H1 (cell line): ENCODE data around the gene UBAP2. TPM values are rescaled to one million over a fixed set of nuclear protein-coding genes. Genes with fewer than 3 reads are reported as not detected.

Experiments used
- CTCF ChIA-PET: fragments of 300-600 bp; sonication (Branson Sonifier 250); formaldehyde crosslinking; loops from one replicate; lab custom pipeline; 2021; ENCODE audit not compliant: partially characterized antibody; lab: Charles Lee
- POLR2A ChIA-PET: fragments of 300-600 bp; sonication (Branson Sonifier 250); formaldehyde crosslinking; loops from one replicate; lab custom pipeline; 2021; ENCODE audit warnings: inconsistent platforms; ENCODE audit not compliant: partially characterized antibody; lab: Charles Lee
- DNase-seq, 2 experiments: peaks; one replicate each; pipeline versions ENCODE4 v3.0.0 to v3.0.0-alpha.2; 2010 to 2022; ENCODE audit warnings: low spot score in 2 of 2, low read depth in 1 of 2, mixed read lengths in 1 of 2
- FAIRE-seq: peaks from 2 replicates; lab custom pipeline; 2011; peaks lifted over from hg19 to GRCh38; lab: Jason Lieb, UNC
- H2AFZ ChIP-seq: 2 replicates; pipeline ENCODE4 v1.8.1; 2012; ENCODE audit warnings: low read length, inconsistent platforms
- H2AK5ac ChIP-seq: 2 replicates; pipeline ENCODE4 v1.6.1; 2013; ENCODE audit warnings: low read depth, low read length
- H2BK120ac ChIP-seq: replicated peaks from 2 replicates; pipeline ENCODE3; 2013; ENCODE audit warnings: low read depth, low read length, inconsistent platforms
- H2BK12ac ChIP-seq: 2 replicates; pipeline ENCODE4 v1.6.1; 2013; ENCODE audit warnings: low read depth, low read length
- H2BK15ac ChIP-seq: 2 replicates; pipeline ENCODE4 v1.6.1; 2013; ENCODE audit warnings: low read length
- H2BK20ac ChIP-seq: 2 replicates; pipeline ENCODE4 v1.6.1; 2013; ENCODE audit warnings: low read length
- H2BK5ac ChIP-seq: 2 replicates; pipeline ENCODE4 v1.6.1; 2013; ENCODE audit warnings: low read depth, low read length
- H3K14ac ChIP-seq: 2 replicates; pipeline ENCODE4 v1.6.1; 2013; ENCODE audit warnings: inconsistent platforms; ENCODE audit not compliant: insufficient read length
- H3K18ac ChIP-seq: 2 replicates; pipeline ENCODE4 v1.6.1; 2013; ENCODE audit warnings: low read length; ENCODE audit errors: extremely low read depth
- H3K23ac ChIP-seq: 2 replicates; pipeline ENCODE4 v1.6.1; 2013; ENCODE audit warnings: inconsistent platforms; ENCODE audit not compliant: insufficient read length
- H3K23me2 ChIP-seq: 2 replicates; pipeline ENCODE4 v1.6.1; 2013; ENCODE audit warnings: low read depth, low read length
- H3K27ac ChIP-seq: 2 replicates; pipeline ENCODE4 v1.6.1; 2011; ENCODE audit warnings: low read depth, low read length, inconsistent platforms
- H3K27me3 ChIP-seq, 4 experiments: replicated peaks in 1 of 4; 1 replicate in 1 of 4; 2 replicates in 3 of 4; pipeline versions ENCODE4 v1.6.1 to v1.8.1; 2011 to 2013; ENCODE audit warnings: low read length in 3 of 4, mild to moderate bottlenecking in 3 of 4, inconsistent platforms in 2 of 4, mixed read lengths in 2 of 4, moderate library complexity in 1 of 4; ENCODE audit not compliant: control insufficient read depth in 3 of 4, insufficient read depth in 3 of 4; ENCODE audit errors: extremely low read depth in 1 of 4
- H3K36me3 ChIP-seq, 4 experiments: 2 replicates each; pipeline versions ENCODE4 v1.6.1 to v1.8.1; 2011 to 2013; ENCODE audit warnings: mild to moderate bottlenecking in 4 of 4, low read length in 3 of 4, moderate library complexity in 2 of 4, control low read depth in 1 of 4, inconsistent platforms in 1 of 4; ENCODE audit not compliant: insufficient read depth in 4 of 4, control insufficient read depth in 2 of 4
- H3K4ac ChIP-seq: replicated peaks from 2 replicates; pipeline ENCODE3; 2013; ENCODE audit warnings: low read length, low read depth, mixed read lengths, inconsistent platforms; ENCODE audit not compliant: insufficient read length
- H3K4me1 ChIP-seq, 4 experiments: replicated peaks in 1 of 4; 1 replicate in 1 of 4; 2 replicates in 3 of 4; pipeline versions ENCODE4 v1.6.1 to v1.8.1; 2011 to 2013; ENCODE audit warnings: low read length in 3 of 4, inconsistent platforms in 2 of 4, mixed read lengths in 1 of 4; ENCODE audit not compliant: insufficient read depth in 4 of 4, control insufficient read depth in 3 of 4
- H3K4me2 ChIP-seq, 2 experiments: 2 replicates each; pipeline versions ENCODE4 v1.6.1 to v1.8.1; 2011 to 2013; ENCODE audit warnings: low read depth in 2 of 2, low read length in 2 of 2, control low read depth in 1 of 2, inconsistent platforms in 1 of 2, mild to moderate bottlenecking in 1 of 2; ENCODE audit not compliant: insufficient read depth in 1 of 2
- H3K4me3 ChIP-seq, 4 experiments: fragments of 200-600, 300-600 bp in 1 of 4; sonication (generic), shearing (Covaris generic), sonication (Bioruptor Twin) in 1 of 4; 2 replicates each; pipeline versions ENCODE4 v1.5.1 to v1.8.1; 2011 to 2016; ENCODE audit warnings: low read length in 4 of 4, low read depth in 3 of 4, control low read depth in 2 of 4, inconsistent platforms in 2 of 4, mild to moderate bottlenecking in 2 of 4, mixed read lengths in 1 of 4, moderate library complexity in 1 of 4; ENCODE audit not compliant: insufficient read depth in 2 of 4; ENCODE audit errors: extremely low read depth in 1 of 4
- H3K56ac ChIP-seq: replicated peaks from 2 replicates; pipeline ENCODE3; 2013; ENCODE audit warnings: low read depth, mild to moderate bottlenecking, mixed read lengths, low read length, inconsistent platforms; ENCODE audit not compliant: insufficient read length
- H3K79me1 ChIP-seq: 2 replicates; pipeline ENCODE4 v1.6.1; 2013; ENCODE audit warnings: low read depth, low read length, control low read depth
- H3K79me2 ChIP-seq, 2 experiments: 2 replicates each; pipeline versions ENCODE4 v1.6.1 to v1.8.1; 2012 to 2013; ENCODE audit warnings: low read length in 2 of 2, mild to moderate bottlenecking in 2 of 2, inconsistent platforms in 1 of 2; ENCODE audit not compliant: insufficient read depth in 2 of 2, control insufficient read depth in 1 of 2
- H3K9ac ChIP-seq, 4 experiments: replicated peaks in 1 of 4; 1 replicate in 1 of 4; 2 replicates in 3 of 4; pipeline versions ENCODE4 v1.6.1 to v1.8.1; 2011 to 2013; ENCODE audit warnings: low read depth in 3 of 4, low read length in 3 of 4, control low read depth in 2 of 4, mild to moderate bottlenecking in 2 of 4, moderate library complexity in 2 of 4, inconsistent platforms in 1 of 4; ENCODE audit errors: extremely low read depth in 1 of 4
- H3K9me3 ChIP-seq, 2 experiments: 2 replicates each; pipeline versions ENCODE4 v1.6.1 to v1.8.1; 2012 to 2013; ENCODE audit warnings: mild to moderate bottlenecking in 2 of 2, moderate library complexity in 2 of 2, control low read depth in 1 of 2, inconsistent platforms in 1 of 2, low read depth in 1 of 2, low read length in 1 of 2, mixed read lengths in 1 of 2; ENCODE audit not compliant: insufficient read depth in 2 of 2
- H4K20me1 ChIP-seq, 2 experiments: replicated peaks in 1 of 2; 2 replicates each; pipeline versions ENCODE3 to v1.8.1; 2011 to 2013; ENCODE audit warnings: inconsistent platforms in 2 of 2, low read length in 2 of 2, mild to moderate bottlenecking in 1 of 2; ENCODE audit not compliant: insufficient read depth in 2 of 2, control insufficient read depth in 1 of 2
- H4K5ac ChIP-seq: 2 replicates; pipeline ENCODE4 v1.6.1; 2013; ENCODE audit warnings: low read length, low read depth, mixed read lengths, inconsistent platforms; ENCODE audit not compliant: insufficient read length
- H4K8ac ChIP-seq: 2 replicates; pipeline ENCODE4 v1.8.0; 2013; ENCODE audit warnings: mild to moderate bottlenecking, moderate library complexity, low read length, inconsistent platforms; ENCODE audit not compliant: insufficient read depth; ENCODE audit errors: extremely low read depth
- H4K91ac ChIP-seq: replicated peaks from 2 replicates; pipeline ENCODE3; 2013; ENCODE audit warnings: low read length, mixed read lengths, inconsistent platforms; ENCODE audit not compliant: insufficient read length
- CHD1 ChIP-seq: IDR thresholded peaks from 2 replicates; pipeline ENCODE4 v1.6.1; 2012; ENCODE audit warnings: low read depth, low read length, improper control_type of control experiment
- HDAC6 ChIP-seq: IDR thresholded peaks from one replicate; pipeline ENCODE4 v1.7.1; 2012; ENCODE audit warnings: low read depth, mild to moderate bottlenecking, inconsistent platforms, low read length, moderate library complexity
- MAX ChIP-seq: IDR thresholded peaks from 2 replicates; pipeline ENCODE4 v1.6.1; 2012; ENCODE audit warnings: inconsistent platforms
- RNF2 ChIP-seq: fragments of 200-900, 300-1000 bp; sonication (generic); IDR thresholded peaks from 2 replicates; pipeline ENCODE4 v1.7.1; 2016; ENCODE audit warnings: borderline replicate concordance, low read depth, mild to moderate bottlenecking, antibody characterized with exemption, low read length; ENCODE audit not compliant: poor library complexity, severe bottlenecking; ENCODE audit errors: missing control alignments
- WGBS, 2 experiments: shearing (Covaris generic) in 1 of 2; methylation state at CpG; one replicate each; pipeline versions ENCODE4 v1.1.6 to v1.1.7; 2013 to 2015; ENCODE audit warnings: low lambda C conversion rate in 2 of 2, mixed read lengths in 2 of 2, inconsistent platforms in 1 of 2, low coverage in 1 of 2, missing lambda C conversion rate in 1 of 2; ENCODE audit not compliant: insufficient replicate concordance in 2 of 2, insufficient coverage in 1 of 2, insufficient read length in 1 of 2; ENCODE audit errors: extremely low coverage in 1 of 2, missing lambda C conversion rate in 1 of 2; 5-methylcytosine and 5-hydroxymethylcytosine counted together
- polyA plus RNA-seq, 7 experiments: library from polyadenylated mRNA; depleted of rRNA in 3 of 7; stranded (reverse) in 5 of 7; unstranded in 2 of 7; fragments of >200 nt in 5 of 7; fragments of 200-250 nt in 2 of 7; gene quantifications; 1 replicate in 5 of 7; 2 replicates in 1 of 7; 4 replicates in 1 of 7; pipeline versions ENCODE4 v1.2.1 to v1.2.3, GENCODE V29; 2011 to 2013; ENCODE audit warnings: missing spikeins in 2 of 7, mixed read lengths in 2 of 7
- total RNA-seq: library from RNA; stranded (reverse); fragmentation: NEBNext Ultra II Directional; extraction: Animal tissue kit (Norgen Biotek cat#: 25700); gene quantifications from 2 replicates; pipeline ENCODE4 v1.2.1, GENCODE V29; 2021

The UBAP2 gene
- total and polyA plus RNA-seq, 2 of the 8 experiments (the other 6 are each of a cell fraction or from before 2014, with no cell fraction given), result 75.0 to 81.4 TPM

- 91% methylated on average over 5 of the region's 5 CpGs; no CpG with 5 or more reads in 1 of the 2 experiments for WGBS, 2 experiments
Measured at GRCh38 chr9:34098307-34098706, 49.6 kb upstream of the UBAP2 start.

More at GRCh38 chr9:34098307-34098706, 49.6 kb upstream of the UBAP2 start:
- H3K36me3 ChIP-seq, result peaks cover 16 to 55% (median 44%) of the 10 kb centered on the region in 4 experiments
- no peak overlapping the region for H2AFZ ChIP-seq
- no peak overlapping the region for H3K56ac ChIP-seq
- FAIRE-seq (no peak), DNase-seq (no peak)
- H3K4ac ChIP-seq, result no peak overlapping the region
- no peaks in the 10 kb centered on the region for H3K23me2 ChIP-seq
- H3K4me1 ChIP-seq, result no peaks in the 10 kb centered on the region
- H3K4me3 ChIP-seq, result no peak overlapping the region
- no peak overlapping the region for H2BK20ac ChIP-seq
- POLR2A ChIA-PET, result no interaction called here
- no peak overlapping the region for H3K23ac ChIP-seq
- no peak overlapping the region for H2BK15ac ChIP-seq
- H4K8ac ChIP-seq, result no peak overlapping the region
- H2BK120ac ChIP-seq, result no peak overlapping the region
- H2AK5ac ChIP-seq, result no peak overlapping the region
- no peaks in the 10 kb centered on the region for H3K9me3 ChIP-seq
- no peak overlapping the region for H2BK5ac ChIP-seq
- H3K27ac ChIP-seq, result no peak overlapping the region
- no peaks in the 10 kb centered on the region for H3K79me1 ChIP-seq
- no peak overlapping the region for H3K18ac ChIP-seq
- no peaks in the 10 kb centered on the region for H3K27me3 ChIP-seq
- no peak overlapping the region for H4K5ac ChIP-seq
- H3K79me2 ChIP-seq, result no peaks in the 10 kb centered on the region
- no peak overlapping the region for H3K14ac ChIP-seq
- H3K4me2 ChIP-seq, result no peak overlapping the region
- TF ChIP-seq RNF2, result no peak
- TF ChIP-seq HDAC6, result no peak
- TF ChIP-seq MAX, result no peak
- no peak for TF ChIP-seq CHD1
- CTCF ChIA-PET, result interaction anchor here (0.6 to 1.7 kb wide), 3 partner anchors 8 to 320 kb away, joined by 3 to 4 read pairs (median 3); no protein-coding TSS in a partner anchor
- H3K9ac ChIP-seq, result no peak overlapping the region
- H4K91ac ChIP-seq, result no peak overlapping the region
- H2BK12ac ChIP-seq, result no peak overlapping the region
- peaks cover 0 to 2% of the 10 kb centered on the region in 2 experiments for H4K20me1 ChIP-seq
